ENCODE data around the gene GCN1.

GRCh38 chr12:120215766-120216735, 21.5 kb upstream of the GCN1 start:
- TF ChIP-seq CTCF (IDR thresholded peaks at IDR 0.05) = no peak
- TF ChIP-seq POLR2A (IDR thresholded peaks at IDR 0.05) = no peak

All from body of pancreas (tissue), 4 donors.